ENCODE results near the gene IGFBP3. TPM values are rescaled to one million over a fixed set of nuclear protein-coding genes. Genes with fewer than 3 reads are reported as not detected.
A peak's percentile ranks its signal among the peaks of the same experiment; 100 is the strongest.

The IGFBP3 gene
- polyA plus RNA-seq, 3 donors: 0.06 TPM; not detected in 2

GRCh38 chr7:45924283-45924682 lies 3.2 kb upstream of the IGFBP3 start:
- no peaks in the 10 kb centered on the region for H3K4me1 ChIP-seq (ENCODE audit: control insufficient read depth in 1 of 2, insufficient read depth in 2 of 2, low read length in 2 of 2)
- no peak overlapping the region for H3K27ac ChIP-seq (ENCODE audit: low read depth in 1 of 2, low read length in 2 of 2)
- H4K20me1 ChIP-seq (ENCODE audit: insufficient read depth, low read length): no peaks in the 10 kb centered on the region
- H3K36me3 Mint-ChIP-seq: no peaks in the 10 kb centered on the region
- intact Hi-C loops (cut with micrococcal nuclease): no loop called here
- H3K27me3 Mint-ChIP-seq (ENCODE audit: low read depth in 3 of 3): peaks cover 42 to 62% (median 46%) of the 10 kb centered on the region in 3 donors
- no peak overlapping the region for H3K27ac Mint-ChIP-seq
- H3K4me3 Mint-ChIP-seq: no peak overlapping the region
- no peak overlapping the region for H2AFZ ChIP-seq (ENCODE audit: insufficient read depth, low read depth, low read length, poor library complexity, severe bottlenecking)
- H3K79me2 ChIP-seq (ENCODE audit: insufficient read depth, low read length): no peaks in the 10 kb centered on the region
- H3K9me3 Mint-ChIP-seq: peaks cover 0 to 9% (median 0%) of the 10 kb centered on the region in 7 donors
- H3K4me1 Mint-ChIP-seq: peaks cover 4% of the 10 kb centered on the region
- peaks cover 39 to 55% of the 10 kb centered on the region in 2 donors for H3K27me3 ChIP-seq (ENCODE audit: control insufficient read depth in 2 of 2, insufficient read depth in 2 of 2, low read length in 2 of 2)
- H3K9me3 ChIP-seq (replicated peaks in 1 of 2; ENCODE audit: control insufficient read depth in 1 of 2, insufficient read depth in 1 of 2, low read length in 2 of 2): peaks cover 0 to 9% of the 10 kb centered on the region in 2 donors
- TF ChIP-seq, protein P1, sequence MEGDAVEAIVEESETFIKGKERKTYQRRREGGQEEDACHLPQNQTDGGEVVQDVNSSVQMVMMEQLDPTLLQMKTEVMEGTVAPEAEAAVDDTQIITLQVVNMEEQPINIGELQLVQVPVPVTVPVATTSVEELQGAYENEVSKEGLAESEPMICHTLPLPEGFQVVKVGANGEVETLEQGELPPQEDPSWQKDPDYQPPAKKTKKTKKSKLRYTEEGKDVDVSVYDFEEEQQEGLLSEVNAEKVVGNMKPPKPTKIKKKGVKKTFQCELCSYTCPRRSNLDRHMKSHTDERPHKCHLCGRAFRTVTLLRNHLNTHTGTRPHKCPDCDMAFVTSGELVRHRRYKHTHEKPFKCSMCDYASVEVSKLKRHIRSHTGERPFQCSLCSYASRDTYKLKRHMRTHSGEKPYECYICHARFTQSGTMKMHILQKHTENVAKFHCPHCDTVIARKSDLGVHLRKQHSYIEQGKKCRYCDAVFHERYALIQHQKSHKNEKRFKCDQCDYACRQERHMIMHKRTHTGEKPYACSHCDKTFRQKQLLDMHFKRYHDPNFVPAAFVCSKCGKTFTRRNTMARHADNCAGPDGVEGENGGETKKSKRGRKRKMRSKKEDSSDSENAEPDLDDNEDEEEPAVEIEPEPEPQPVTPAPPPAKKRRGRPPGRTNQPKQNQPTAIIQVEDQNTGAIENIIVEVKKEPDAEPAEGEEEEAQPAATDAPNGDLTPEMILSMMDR (IDR thresholded peaks at IDR 0.05): no peak
- H3K4me2 ChIP-seq (replicated peaks; ENCODE audit: extremely low read depth, low read length, poor library complexity, severe bottlenecking): no peak overlapping the region
- whole genome bisulfite sequencing (ENCODE audit: insufficient coverage): 78% methylated on average over 5 of the region's 5 CpGs
- H3K4me3 ChIP-seq (replicated peaks in 1 of 3; ENCODE audit: low read depth in 2 of 3, low read length in 3 of 3): no peak overlapping the region
- no peak for DNase-seq
- H3K36me3 ChIP-seq (replicated peaks in 1 of 2; ENCODE audit: control insufficient read depth in 1 of 2, insufficient read depth in 2 of 2, low read length in 2 of 2): no peaks in the 10 kb centered on the region
- H3K9ac ChIP-seq (ENCODE audit: insufficient read depth, low read length, poor library complexity, severe bottlenecking): no peak overlapping the region

GRCh38 chr7:45923818-45924217 lies 2.7 kb upstream of the IGFBP3 start:
- H3K27me3 Mint-ChIP-seq (ENCODE audit: low read depth in 3 of 3): peaks cover 44 to 64% (median 50%) of the 10 kb centered on the region in 3 donors
- Histone ChIP-seq H3K27me3 (ENCODE audit: control insufficient read depth in 2 of 2, insufficient read depth in 2 of 2, low read length in 2 of 2) (peaks cover 43 to 60% of the 10 kb centered on the region in 2 donors), H3K9me3 (replicated peaks in 1 of 2; ENCODE audit: control insufficient read depth in 1 of 2, insufficient read depth in 1 of 2, low read length in 2 of 2) (peaks cover 0 to 9% of the 10 kb centered on the region in 2 donors), H2AFZ (ENCODE audit: insufficient read depth, low read depth, low read length, poor library complexity, severe bottlenecking) (no peak overlapping the region), H4K20me1 (ENCODE audit: insufficient read depth, low read length) (no peaks in the 10 kb centered on the region), H3K4me2 (replicated peaks; ENCODE audit: extremely low read depth, low read length, poor library complexity, severe bottlenecking) (no peak overlapping the region), H3K4me3 (replicated peaks in 1 of 3; ENCODE audit: low read depth in 2 of 3, low read length in 3 of 3) (no peak overlapping the region), H3K36me3 (replicated peaks in 1 of 2; ENCODE audit: control insufficient read depth in 1 of 2, insufficient read depth in 2 of 2, low read length in 2 of 2) (no peaks in the 10 kb centered on the region), H3K9ac (ENCODE audit: insufficient read depth, low read length, poor library complexity, severe bottlenecking) (no peak overlapping the region), H3K4me1 (ENCODE audit: control insufficient read depth in 1 of 2, insufficient read depth in 2 of 2, low read length in 2 of 2) (no peaks in the 10 kb centered on the region), H3K27ac (ENCODE audit: low read depth in 1 of 2, low read length in 2 of 2) (no peak overlapping the region), H3K79me2 (ENCODE audit: insufficient read depth, low read length) (no peaks in the 10 kb centered on the region)
- H3K27ac Mint-ChIP-seq: no peak overlapping the region
- peaks cover 4% of the 10 kb centered on the region for H3K4me1 Mint-ChIP-seq
- H3K9me3 Mint-ChIP-seq: peaks cover 0 to 9% (median 0%) of the 10 kb centered on the region in 7 donors
- 65% methylated on average over 6 of the region's 6 CpGs for WGBS (ENCODE audit: insufficient coverage)
- H3K4me3 Mint-ChIP-seq: peak overlapping the region in 1 of 2 donors; percentile 39
- no peak for DNase-seq
- no peaks in the 10 kb centered on the region for H3K36me3 Mint-ChIP-seq
- intact Hi-C loops (cut with micrococcal nuclease): no loop called here
- TF ChIP-seq, protein P1 (IDR thresholded peaks at IDR 0.05): no peak
